ENCODE measurements around the gene SYCP2. TPM values are rescaled to one million over a fixed set of nuclear protein-coding genes. Genes with fewer than 3 reads are reported as not detected.

The SYCP2 gene
- polyA plus RNA-seq, 3 donors: 0.28 to 1.2 (median 0.30) TPM

DNA sequence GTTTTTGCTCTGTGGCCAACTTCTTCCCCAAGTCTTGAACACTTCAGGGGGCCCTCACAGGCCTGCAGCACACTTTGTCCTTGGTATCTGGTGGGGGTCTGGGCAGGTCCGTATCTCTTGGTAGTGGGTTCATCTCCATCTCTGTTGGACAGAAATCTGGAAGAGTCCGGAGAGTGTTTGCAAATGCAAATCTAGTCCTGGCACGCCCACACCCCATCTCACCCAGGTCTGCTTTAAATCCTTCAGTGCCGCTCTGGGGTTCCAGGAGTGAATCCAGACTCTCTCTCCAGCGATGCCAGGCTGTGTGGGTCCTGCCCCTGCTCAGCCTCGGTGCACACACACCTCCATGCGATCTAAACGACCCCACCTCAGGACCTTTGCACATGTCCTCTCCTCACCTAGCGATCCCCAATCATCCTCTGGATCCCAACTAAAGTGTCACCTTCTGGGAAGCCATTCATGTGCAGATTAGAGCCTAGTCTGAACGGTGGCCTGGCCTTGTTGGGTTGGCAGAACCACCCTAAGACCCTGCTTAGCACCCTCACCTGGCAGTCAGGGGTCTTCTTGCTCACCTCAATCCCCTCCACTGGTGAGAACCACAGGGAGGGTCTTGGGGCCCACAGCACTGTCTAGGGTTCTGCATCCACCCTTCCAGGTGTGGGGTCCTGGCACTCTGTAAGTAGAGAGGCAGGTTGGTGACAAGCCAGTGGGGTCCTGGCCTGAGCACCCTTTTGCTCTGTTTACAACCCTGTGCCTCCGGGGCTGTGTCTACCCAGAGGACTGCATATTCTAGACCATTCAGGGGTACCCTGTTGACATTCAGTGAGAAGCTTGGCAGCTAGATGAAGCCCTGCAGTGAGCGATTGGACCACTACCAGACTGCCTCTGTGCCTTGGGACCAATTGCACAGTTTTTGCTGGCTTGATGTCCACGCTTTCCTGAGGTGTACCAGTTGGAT, 100.8 kb downstream of the SYCP2 start:
- H3K27me3 ChIP-seq (ENCODE audit: control insufficient read depth in 2 of 2, insufficient read depth in 2 of 2, low read length in 2 of 2): peaks cover 5 to 7% of the 10 kb centered on the region in 2 donors
- no peak overlapping the region for H3K4me3 ChIP-seq (replicated peaks in 1 of 3; ENCODE audit: low read depth in 2 of 3, low read length in 3 of 3)
- no peak for DNase-seq
- peaks cover 13% of the 10 kb centered on the region for H3K4me1 Mint-ChIP-seq
- H3K9ac ChIP-seq (ENCODE audit: insufficient read depth, low read length, poor library complexity, severe bottlenecking): no peak overlapping the region
- no peaks in the 10 kb centered on the region for H4K20me1 ChIP-seq (ENCODE audit: insufficient read depth, low read length)
- H3K4me3 Mint-ChIP-seq: no peak overlapping the region
- WGBS (ENCODE audit: insufficient coverage): 92% methylated on average over 10 of the region's 13 CpGs
- TF ChIP-seq CTCF (IDR thresholded peaks at IDR 0.05): no peak
- no peak overlapping the region for H3K27ac ChIP-seq (ENCODE audit: low read depth in 1 of 2, low read length in 2 of 2)
- no peak overlapping the region for H3K4me2 ChIP-seq (replicated peaks; ENCODE audit: extremely low read depth, low read length, poor library complexity, severe bottlenecking)
- H3K9me3 Mint-ChIP-seq: peaks cover 0 to 3% (median 0%) of the 10 kb centered on the region in 7 donors
- no peak overlapping the region for H3K27ac Mint-ChIP-seq
- no peaks in the 10 kb centered on the region for H3K79me2 ChIP-seq (ENCODE audit: insufficient read depth, low read length)
- no peaks in the 10 kb centered on the region for H3K9me3 ChIP-seq (replicated peaks in 1 of 2; ENCODE audit: control insufficient read depth in 1 of 2, insufficient read depth in 1 of 2, low read length in 2 of 2)
- H3K36me3 ChIP-seq (replicated peaks in 1 of 2; ENCODE audit: control insufficient read depth in 1 of 2, insufficient read depth in 2 of 2, low read length in 2 of 2): no peaks in the 10 kb centered on the region
- intact Hi-C loops (cut with micrococcal nuclease): no loop called here
- no peak overlapping the region for H2AFZ ChIP-seq (ENCODE audit: insufficient read depth, low read depth, low read length, poor library complexity, severe bottlenecking)
- H3K36me3 Mint-ChIP-seq: no peaks in the 10 kb centered on the region
- H3K27me3 Mint-ChIP-seq (ENCODE audit: low read depth in 3 of 3): peaks cover 20 to 23% (median 22%) of the 10 kb centered on the region in 3 donors
- peaks cover 0 to 5% of the 10 kb centered on the region in 2 donors for H3K4me1 ChIP-seq (ENCODE audit: control insufficient read depth in 1 of 2, insufficient read depth in 2 of 2, low read length in 2 of 2)

DNA sequence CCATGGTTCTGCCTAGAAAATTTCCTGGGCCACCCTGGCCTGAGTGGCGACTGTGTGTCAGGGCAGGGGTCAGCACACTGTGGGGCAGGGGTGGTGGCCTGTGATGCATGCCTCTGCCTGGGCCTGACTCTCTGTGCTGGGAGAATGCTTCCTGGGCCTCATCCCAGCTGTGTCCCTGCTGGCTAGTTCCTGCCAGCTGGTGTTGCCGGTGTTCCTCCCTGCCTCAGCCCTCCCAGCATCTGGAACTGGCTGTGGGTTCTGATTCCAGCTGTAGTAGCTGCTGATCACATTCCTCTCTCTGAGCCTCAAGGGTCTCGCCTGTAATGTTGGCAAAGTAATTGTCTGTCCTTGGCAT, 101.5 kb downstream of the SYCP2 start:
- H4K20me1 ChIP-seq (ENCODE audit: insufficient read depth, low read length): no peaks in the 10 kb centered on the region
- H2AFZ ChIP-seq (ENCODE audit: insufficient read depth, low read depth, low read length, poor library complexity, severe bottlenecking): no peak overlapping the region
- no peaks in the 10 kb centered on the region for H3K79me2 ChIP-seq (ENCODE audit: insufficient read depth, low read length)
- intact Hi-C loops (cut with micrococcal nuclease): no loop called here
- H3K9me3 ChIP-seq (replicated peaks in 1 of 2; ENCODE audit: control insufficient read depth in 1 of 2, insufficient read depth in 1 of 2, low read length in 2 of 2): no peaks in the 10 kb centered on the region
- peaks cover 0 to 5% of the 10 kb centered on the region in 2 donors for H3K4me1 ChIP-seq (ENCODE audit: control insufficient read depth in 1 of 2, insufficient read depth in 2 of 2, low read length in 2 of 2)
- DNase-seq: no peak
- TF ChIP-seq CTCF (IDR thresholded peaks at IDR 0.05): no peak
- no peak overlapping the region for H3K9ac ChIP-seq (ENCODE audit: insufficient read depth, low read length, poor library complexity, severe bottlenecking)
- H3K4me2 ChIP-seq (replicated peaks; ENCODE audit: extremely low read depth, low read length, poor library complexity, severe bottlenecking): no peak overlapping the region
- H3K36me3 ChIP-seq (replicated peaks in 1 of 2; ENCODE audit: control insufficient read depth in 1 of 2, insufficient read depth in 2 of 2, low read length in 2 of 2): no peaks in the 10 kb centered on the region
- no peak overlapping the region for H3K27ac Mint-ChIP-seq
- 84% methylated on average over 2 of the region's 3 CpGs for WGBS (ENCODE audit: insufficient coverage)
- no peak overlapping the region for H3K4me3 Mint-ChIP-seq
- no peaks in the 10 kb centered on the region for H3K36me3 Mint-ChIP-seq
- H3K9me3 Mint-ChIP-seq: peaks cover 0 to 3% (median 0%) of the 10 kb centered on the region in 7 donors
- H3K27me3 Mint-ChIP-seq (ENCODE audit: low read depth in 3 of 3): peaks cover 17 to 20% (median 20%) of the 10 kb centered on the region in 3 donors
- no peak overlapping the region for H3K27ac ChIP-seq (ENCODE audit: low read depth in 1 of 2, low read length in 2 of 2)
- H3K4me1 Mint-ChIP-seq: peaks cover 13% of the 10 kb centered on the region
- H3K4me3 ChIP-seq (replicated peaks in 1 of 3; ENCODE audit: low read depth in 2 of 3, low read length in 3 of 3): no peak overlapping the region
- H3K27me3 ChIP-seq (ENCODE audit: control insufficient read depth in 2 of 2, insufficient read depth in 2 of 2, low read length in 2 of 2): peaks cover 3 to 7% of the 10 kb centered on the region in 2 donors

Data from CD14-positive monocyte (primary cell).